WERI-Rb-1 (cell line): ENCODE results near the gene CRTC1.

ENCODE experiments used
- DNase-seq: peaks from one replicate; pipeline ENCODE4 v3.0.0-alpha.2; 2020
- H3K27ac ChIP-seq: fragments of 250-450 bp; sonication (Bioruptor Pico); 2 replicates; pipeline ENCODE4 v1.5.1; 2020; ENCODE audit warnings: mild to moderate bottlenecking, moderate library complexity
- H3K27me3 ChIP-seq: fragments of 250-450 bp; sonication (Bioruptor Pico); 2 replicates; pipeline ENCODE4 v1.5.1; 2021; ENCODE audit warnings: mild to moderate bottlenecking, low read depth, moderate library complexity; ENCODE audit not compliant: insufficient read depth, severe bottlenecking
- H3K36me3 ChIP-seq: fragments of 250-450 bp; sonication (Bioruptor Pico); 2 replicates; pipeline ENCODE4 v1.5.1; 2020; ENCODE audit warnings: mild to moderate bottlenecking, moderate library complexity
- H3K4me3 ChIP-seq: 2 replicates; pipeline ENCODE4 v1.5.1; 2011; ENCODE audit warnings: low read depth, mild to moderate bottlenecking, control low read depth, low read length
- H3K9me3 ChIP-seq: fragments of 250-450 bp; sonication (Bioruptor Pico); 2 replicates; pipeline ENCODE4 v1.5.1; 2021; ENCODE audit warnings: mild to moderate bottlenecking, moderate library complexity; ENCODE audit not compliant: severe bottlenecking
- CTCF ChIP-seq: IDR thresholded peaks from 2 replicates; pipeline ENCODE4 v1.5.1; 2011; ENCODE audit warnings: low read depth, mild to moderate bottlenecking, control low read depth, inconsistent platforms, low read length

The CRTC1 gene

GRCh38 chr19:18669883-18670282 is 13.6 kb upstream of the CRTC1 start:
- TF ChIP-seq CTCF: no peak
- no peak overlapping the region for H3K27ac ChIP-seq
- H3K36me3 ChIP-seq: peaks cover 39% of the 10 kb centered on the region
- H3K9me3 ChIP-seq: no peaks in the 10 kb centered on the region
- H3K27me3 ChIP-seq: no peaks in the 10 kb centered on the region
- no peak overlapping the region for H3K4me3 ChIP-seq
- no peak for DNase-seq

- Histone ChIP-seq H3K27me3 (no peaks in the 10 kb centered on the region), H3K9me3 (no peaks in the 10 kb centered on the region), H3K27ac (no peak overlapping the region), H3K4me3 (no peak overlapping the region), H3K36me3 (peaks cover 36% of the 10 kb centered on the region)
- TF ChIP-seq CTCF: no peak
- DNase-seq: no peak
Observed at GRCh38 chr19:18670312-18670711, 13.2 kb upstream of the CRTC1 start.

GRCh38 chr19:18671303-18672043 is 12.0 kb upstream of the CRTC1 start:
- no peaks in the 10 kb centered on the region for H3K27me3 ChIP-seq
- H3K9me3 ChIP-seq: no peaks in the 10 kb centered on the region
- H3K36me3 ChIP-seq: peaks cover 30% of the 10 kb centered on the region
- H3K4me3 ChIP-seq: no peak overlapping the region
- H3K27ac ChIP-seq: no peak overlapping the region
- no peak for DNase-seq
- TF ChIP-seq CTCF: no peak

GRCh38 chr19:18672044-18672451 is 11.4 kb upstream of the CRTC1 start:
- H3K36me3 ChIP-seq: peaks cover 30% of the 10 kb centered on the region
- DNase-seq: no peak
- no peak overlapping the region for H3K27ac ChIP-seq
- H3K9me3 ChIP-seq: no peaks in the 10 kb centered on the region
- H3K27me3 ChIP-seq: no peaks in the 10 kb centered on the region
- H3K4me3 ChIP-seq: no peak overlapping the region
- no peak for TF ChIP-seq CTCF

GRCh38 chr19:18672606-18673337 is 10.7 kb upstream of the CRTC1 start:
- Histone ChIP-seq H3K36me3 (peaks cover 27% of the 10 kb centered on the region), H3K27me3 (no peaks in the 10 kb centered on the region), H3K9me3 (no peaks in the 10 kb centered on the region), H3K4me3 (no peak overlapping the region), H3K27ac (no peak overlapping the region)
- TF ChIP-seq CTCF: peak; percentile 45; the same call in 1 of the 2 replicates
- peak; percentile 39 for DNase-seq
